ENCODE measurements around the gene LGALS12.

Gene LGALS12

GRCh38 chr11:63505857-63506528 is at the start of gene LGALS12:
LGALS12 (plus strand) TSS chr11:63506084; CDS start chr11:63506459, 375 bp downstream.
- DNase-seq = no peak

GRCh38 chr11:63459586-63459985 is 46.3 kb upstream of the LGALS12 start:
- no peak for DNase-seq

GRCh38 chr11:63462137-63462536 is 43.7 kb upstream of the LGALS12 start:
- no peak for DNase-seq

- DNase-seq = no peak
Measured at GRCh38 chr11:63470311-63470710, 35.6 kb upstream of the LGALS12 start.

GRCh38 chr11:63472372-63472771 is 33.5 kb upstream of the LGALS12 start:
- DNase-seq = no peak

GRCh38 chr11:63476618-63477017 is 29.3 kb upstream of the LGALS12 start:
- no peak for DNase-seq

GRCh38 chr11:63478896-63479295 is 27.0 kb upstream of the LGALS12 start:
- peak; percentile 74 for DNase-seq

GRCh38 chr11:63480039-63480438 is 25.8 kb upstream of the LGALS12 start:
- DNase-seq = no peak

- no peak for DNase-seq
Measured at GRCh38 chr11:63485777-63486176, 20.1 kb upstream of the LGALS12 start.

GRCh38 chr11:63488789-63489188 is 17.1 kb upstream of the LGALS12 start:
- DNase-seq = no peak

GRCh38 chr11:63489879-63490278 is 16.0 kb upstream of the LGALS12 start:
- no peak for DNase-seq

- no peak for DNase-seq
Measured at GRCh38 chr11:63490551-63491239, 15.2 kb upstream of the LGALS12 start, which contains the start of gene PLAAT5. PLAAT5 (minus strand) TSS chr11:63491167; CDS start chr11:63491034, 133 bp downstream.

GRCh38 chr11:63491240-63491587 is 14.7 kb upstream of the LGALS12 start:
- no peak for DNase-seq

GRCh38 chr11:63491636-63492372 is 14.1 kb upstream of the LGALS12 start:
- DNase-seq = no peak

- no peak for DNase-seq
Measured at GRCh38 chr11:63492441-63492840, 13.4 kb upstream of the LGALS12 start.

- DNase-seq = no peak
Measured at GRCh38 chr11:63493127-63493526, 12.8 kb upstream of the LGALS12 start.

GRCh38 chr11:63494975-63495374 is 10.9 kb upstream of the LGALS12 start:
- no peak for DNase-seq

GRCh38 chr11:63499874-63500273 is 6.0 kb upstream of the LGALS12 start:
- DNase-seq = no peak

- no peak for DNase-seq
Measured at GRCh38 chr11:63501236-63501635, 4.6 kb upstream of the LGALS12 start.

- no peak for DNase-seq
Measured at GRCh38 chr11:63502252-63502820, 3.5 kb upstream of the LGALS12 start.

- DNase-seq = no peak
Measured at GRCh38 chr11:63503492-63503891, 2.4 kb upstream of the LGALS12 start.

- DNase-seq = no peak
Measured at GRCh38 chr11:63504054-63504453, 1.8 kb upstream of the LGALS12 start.

GRCh38 chr11:63504933-63505586 is 824 bp upstream of the LGALS12 start:
- DNase-seq = no peak

All from DMS79 treated with DMSO at 0.1 percent for 48 hours (cell line).